Karpas-422 (cell line): ENCODE results near the gene MTLN. TPM values are rescaled to one million over a fixed set of nuclear protein-coding genes. Genes with fewer than 3 reads are reported as not detected.
"Not testable (repeated sequence)": the region's sequence is repeated elsewhere in the genome, so short reads cannot be mapped to it uniquely, and the experiment has no call there.

ENCODE experiments used
- DNase-seq: peaks from one replicate; pipeline ENCODE4 v3.0.0-alpha.2; 2015
- H2AFZ ChIP-seq: fragments of 200-600 bp; sonication (generic); 2 replicates; pipeline ENCODE4 v1.6.1; 2014; ENCODE audit warnings: antibody characterized with exemption, low read length, mixed read lengths
- H3K27ac ChIP-seq: fragments of 200-600 bp; sonication (generic); 2 replicates; pipeline ENCODE4 v1.5.1; 2014; ENCODE audit warnings: mild to moderate bottlenecking, low read length, moderate library complexity
- H3K27me3 ChIP-seq: fragments of 200-600 bp; sonication (generic); 2 replicates; pipeline ENCODE4 v1.6.1; 2014; ENCODE audit warnings: low read length, mixed read lengths
- H3K36me3 ChIP-seq: fragments of 200-600 bp; sonication (generic); 2 replicates; pipeline ENCODE4 v1.6.1; 2014; ENCODE audit warnings: low read length, mixed read lengths; ENCODE audit not compliant: insufficient read depth
- H3K4me1 ChIP-seq: fragments of 200-600 bp; sonication (generic); 2 replicates; pipeline ENCODE4 v1.6.1; 2014; ENCODE audit warnings: mild to moderate bottlenecking, low read length, mixed read lengths
- H3K4me2 ChIP-seq: fragments of 200-600 bp; sonication (generic); 2 replicates; pipeline ENCODE4 v1.6.1; 2014; ENCODE audit warnings: low read length, low read depth, mild to moderate bottlenecking; ENCODE audit not compliant: poor library complexity, severe bottlenecking
- H3K4me3 ChIP-seq: fragments of 200-600 bp; sonication (generic); 2 replicates; pipeline ENCODE4 v1.5.1; 2014; ENCODE audit warnings: mild to moderate bottlenecking, antibody characterized with exemption, low read length, mixed read lengths
- H3K79me2 ChIP-seq: fragments of 200-600 bp; sonication (generic); 2 replicates; pipeline ENCODE4 v1.6.1; 2014; ENCODE audit warnings: mild to moderate bottlenecking, low read length, mixed read lengths
- H3K9ac ChIP-seq: fragments of 200-600 bp; sonication (generic); 2 replicates; pipeline ENCODE4 v1.6.0; 2014; ENCODE audit warnings: low read length
- H3K9me2 ChIP-seq: fragments of 200-600 bp; sonication (generic), shearing (Covaris generic); replicated peaks from 2 replicates; pipeline ENCODE4 v1.6.0; 2014; ENCODE audit warnings: mild to moderate bottlenecking, low read length, moderate library complexity; ENCODE audit not compliant: insufficient read depth
- H3K9me3 ChIP-seq: fragments of 300-700, 200-600 bp; sonication (generic); 2 replicates; pipeline ENCODE4 v1.6.1; 2014; ENCODE audit warnings: low read length, mixed read lengths
- H4K20me1 ChIP-seq: fragments of 200-600 bp; sonication (generic); 2 replicates; pipeline ENCODE4 v1.6.1; 2014; ENCODE audit warnings: mild to moderate bottlenecking, antibody characterized with exemption, low read length, low read depth; ENCODE audit not compliant: insufficient read depth
- total RNA-seq: library from RNA; depleted of rRNA; stranded (reverse); fragments of >200 nt; shearing (Covaris generic); gene quantifications from 2 replicates; pipeline ENCODE4 v1.2.3, GENCODE V29; 2014; ENCODE audit warnings: low replicate concordance

Gene MTLN
- total RNA-seq, 1 experiment from 2014 or later, result 89.2 TPM

DNA sequence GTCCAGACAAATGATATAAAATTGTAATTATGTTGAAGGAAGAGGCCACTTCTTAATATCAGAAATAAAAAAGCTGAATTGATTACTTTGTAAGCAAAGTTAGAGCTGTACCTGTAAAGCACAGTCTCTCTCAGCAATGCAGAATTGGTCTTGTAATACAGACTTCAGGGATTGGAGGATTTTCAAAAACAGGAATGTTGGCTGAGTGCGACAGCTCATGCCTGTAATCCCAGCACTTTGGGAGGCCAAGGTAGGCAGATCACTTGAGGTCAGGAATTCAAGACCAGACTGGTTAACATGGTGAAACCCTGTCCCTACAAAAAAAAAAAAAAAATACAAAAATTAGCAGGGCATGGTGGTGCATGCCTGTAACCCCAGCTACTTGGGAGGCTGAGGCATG is 10.3 kb upstream of the MTLN start:
- not testable (repeated sequence) for H3K9me2 ChIP-seq, H3K4me3 ChIP-seq, H3K4me1 ChIP-seq, H3K27me3 ChIP-seq, H3K4me2 ChIP-seq, H3K79me2 ChIP-seq, H3K36me3 ChIP-seq, DNase-seq, H3K9ac ChIP-seq, H3K27ac ChIP-seq, H3K9me3 ChIP-seq, H2AFZ ChIP-seq, H4K20me1 ChIP-seq

DNA sequence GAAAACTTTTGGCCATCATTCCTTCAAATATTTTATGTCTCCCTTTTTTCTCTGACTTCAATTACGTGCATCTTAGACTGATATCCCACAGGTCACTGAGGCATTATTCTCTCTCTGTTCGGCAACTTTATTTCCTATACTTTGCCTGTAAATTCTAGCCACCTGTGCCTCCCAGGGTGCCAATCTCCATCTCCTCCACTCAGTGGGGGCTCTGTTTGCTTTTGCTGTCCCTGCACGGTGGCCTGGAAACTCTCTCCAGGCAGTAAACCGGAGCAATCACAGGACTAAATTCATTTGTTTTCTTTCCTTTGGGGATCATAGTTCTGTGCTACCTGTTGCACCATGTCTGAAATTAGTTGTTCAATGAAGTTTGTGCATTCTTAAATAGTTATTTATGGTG is 9.6 kb upstream of the MTLN start:
- Histone ChIP-seq H3K27me3 (no peaks in the 10 kb centered on the region), H3K4me2 (no peak overlapping the region), H3K4me1 (no peaks in the 10 kb centered on the region), H4K20me1 (no peaks in the 10 kb centered on the region), H3K36me3 (no peaks in the 10 kb centered on the region), H3K27ac (no peak overlapping the region), H3K9me3 (no peaks in the 10 kb centered on the region), H3K4me3 (no peak overlapping the region), H3K9me2 (no peaks in the 10 kb centered on the region), H2AFZ (no peak overlapping the region), H3K79me2 (no peaks in the 10 kb centered on the region), H3K9ac (no peak overlapping the region)
- DNase-seq, result no peak

DNA sequence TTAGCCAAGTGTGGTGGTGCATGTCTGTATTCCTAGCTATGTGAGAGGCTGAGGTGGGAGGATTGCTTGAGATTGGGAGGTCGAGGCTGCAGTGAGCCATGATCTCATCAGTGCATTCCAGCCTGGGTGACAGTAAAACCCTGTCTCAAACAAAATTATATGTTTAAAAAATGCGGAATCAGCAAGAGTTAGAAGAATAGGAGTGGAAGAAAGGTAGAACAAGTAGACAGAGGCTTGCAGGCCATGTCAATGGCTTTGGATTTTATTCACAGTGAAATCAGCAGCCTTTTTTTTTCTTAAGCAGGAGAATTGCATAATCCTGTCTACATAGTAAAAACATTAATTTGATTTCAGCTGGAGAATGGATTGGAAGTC is 7.8 kb upstream of the MTLN start:
- no peaks in the 10 kb centered on the region for H3K9me3 ChIP-seq
- no peaks in the 10 kb centered on the region for H3K27me3 ChIP-seq
- H3K27ac ChIP-seq, result no peak overlapping the region
- no peaks in the 10 kb centered on the region for H3K9me2 ChIP-seq
- H4K20me1 ChIP-seq, result no peaks in the 10 kb centered on the region
- no peak overlapping the region for H3K9ac ChIP-seq
- H3K79me2 ChIP-seq, result no peaks in the 10 kb centered on the region
- no peak overlapping the region for H3K4me3 ChIP-seq
- H2AFZ ChIP-seq, result no peak overlapping the region
- H3K4me1 ChIP-seq, result no peaks in the 10 kb centered on the region
- DNase-seq, result no peak
- no peak overlapping the region for H3K4me2 ChIP-seq
- no peaks in the 10 kb centered on the region for H3K36me3 ChIP-seq

DNA sequence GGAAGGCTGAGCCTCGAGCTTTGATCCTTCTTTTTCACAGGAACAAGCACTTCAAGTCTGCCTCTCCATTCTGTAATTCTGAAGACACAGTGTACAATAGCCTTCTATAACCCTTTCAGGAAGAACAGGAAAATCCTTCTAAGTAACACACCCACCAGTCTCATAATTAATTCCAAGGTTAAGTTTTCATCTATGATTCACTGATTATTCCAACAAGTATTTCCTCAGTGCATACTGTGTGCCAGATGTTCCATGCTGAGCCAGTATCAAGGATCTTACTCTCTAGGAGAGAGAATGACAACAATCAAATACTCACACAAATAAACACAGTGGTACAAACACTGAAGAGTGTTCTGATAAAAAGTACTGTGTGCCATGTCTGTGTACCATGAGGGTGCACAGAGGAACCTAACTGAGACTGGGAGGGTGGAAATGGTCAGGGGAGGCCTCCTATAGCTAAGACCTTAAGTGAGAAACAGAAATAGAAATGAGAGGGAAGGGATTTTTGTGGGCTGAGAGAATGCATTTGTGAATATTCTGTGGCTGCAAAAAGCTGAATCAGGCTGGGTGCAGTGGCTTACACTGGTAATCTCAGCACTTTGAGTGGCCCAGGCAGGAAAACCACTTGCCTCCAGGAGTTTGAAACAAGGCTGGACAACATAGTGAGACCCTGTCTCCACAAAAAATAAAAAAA is 7.3 kb upstream of the MTLN start:
- no peak overlapping the region for H3K4me3 ChIP-seq
- H3K9me3 ChIP-seq, result no peaks in the 10 kb centered on the region
- no peaks in the 10 kb centered on the region for H3K27me3 ChIP-seq
- H3K36me3 ChIP-seq, result no peaks in the 10 kb centered on the region
- H3K4me2 ChIP-seq, result no peak overlapping the region
- H3K4me1 ChIP-seq, result no peaks in the 10 kb centered on the region
- no peaks in the 10 kb centered on the region for H3K9me2 ChIP-seq
- DNase-seq, result no peak
- no peaks in the 10 kb centered on the region for H3K79me2 ChIP-seq
- H4K20me1 ChIP-seq, result no peaks in the 10 kb centered on the region
- H3K27ac ChIP-seq, result no peak overlapping the region
- H2AFZ ChIP-seq, result no peak overlapping the region
- no peak overlapping the region for H3K9ac ChIP-seq

DNA sequence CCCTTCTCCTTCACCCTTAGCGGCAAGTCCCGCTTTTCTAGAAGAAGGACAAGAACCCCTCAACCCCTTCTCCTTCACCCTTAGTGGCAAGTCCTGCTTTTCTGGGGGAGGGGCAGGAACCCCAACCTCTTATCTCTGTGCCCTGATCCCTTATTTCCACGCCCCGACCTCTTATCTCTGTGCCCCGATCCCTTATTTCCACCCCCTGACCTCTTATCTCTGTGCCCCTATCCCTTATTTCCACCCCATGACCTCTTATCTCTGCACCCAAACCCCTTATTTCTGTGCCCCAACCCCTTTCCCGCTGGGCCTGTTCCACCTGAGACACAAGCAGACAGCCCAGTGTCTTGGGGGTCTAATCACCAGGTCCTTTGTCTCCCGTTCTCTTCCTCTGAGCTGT is 6.5 kb upstream of the MTLN start:
- DNase-seq, H3K27me3 ChIP-seq, H3K9me3 ChIP-seq, H3K36me3 ChIP-seq, H3K9me2 ChIP-seq, H3K9ac ChIP-seq, H3K4me3 ChIP-seq, H3K4me1 ChIP-seq, H3K27ac ChIP-seq, H4K20me1 ChIP-seq, H3K79me2 ChIP-seq, H2AFZ ChIP-seq, H3K4me2 ChIP-seq: not testable (repeated sequence)

DNA sequence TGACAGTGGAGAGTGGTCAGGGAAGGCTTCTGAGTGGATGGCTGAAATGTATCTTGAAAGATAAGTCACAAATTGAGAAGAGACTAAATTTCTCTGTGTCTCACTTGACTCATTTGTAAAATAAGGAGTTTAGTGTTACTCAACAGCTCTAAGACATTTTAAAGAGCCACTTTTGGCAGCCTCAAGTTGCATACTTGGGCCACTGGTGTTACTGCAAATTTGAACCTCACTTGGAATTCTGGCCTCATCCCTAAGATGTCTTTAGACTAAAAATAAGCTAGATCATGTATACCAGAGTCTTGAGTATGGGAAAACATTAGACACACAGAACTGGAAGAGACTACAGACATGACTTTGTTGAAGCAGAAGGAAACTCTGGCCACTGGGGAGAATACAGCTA is 4.5 kb upstream of the MTLN start:
- peak; percentile 17 for DNase-seq
- H3K9ac ChIP-seq, result no peak overlapping the region
- peaks cover 3% of the 10 kb centered on the region; the same call in 1 of the 2 replicates for H3K27me3 ChIP-seq
- H3K79me2 ChIP-seq, result peaks cover 5% of the 10 kb centered on the region
- no peaks in the 10 kb centered on the region for H3K36me3 ChIP-seq
- no peak overlapping the region for H3K4me2 ChIP-seq
- H3K4me1 ChIP-seq, result peaks cover 6% of the 10 kb centered on the region
- H4K20me1 ChIP-seq, result no peaks in the 10 kb centered on the region
- no peak overlapping the region for H3K4me3 ChIP-seq
- H3K9me3 ChIP-seq, result peaks cover 4% of the 10 kb centered on the region; the same call in 1 of the 2 replicates
- H2AFZ ChIP-seq, result no peak overlapping the region
- no peak overlapping the region for H3K27ac ChIP-seq
- H3K9me2 ChIP-seq, result no peaks in the 10 kb centered on the region

DNA sequence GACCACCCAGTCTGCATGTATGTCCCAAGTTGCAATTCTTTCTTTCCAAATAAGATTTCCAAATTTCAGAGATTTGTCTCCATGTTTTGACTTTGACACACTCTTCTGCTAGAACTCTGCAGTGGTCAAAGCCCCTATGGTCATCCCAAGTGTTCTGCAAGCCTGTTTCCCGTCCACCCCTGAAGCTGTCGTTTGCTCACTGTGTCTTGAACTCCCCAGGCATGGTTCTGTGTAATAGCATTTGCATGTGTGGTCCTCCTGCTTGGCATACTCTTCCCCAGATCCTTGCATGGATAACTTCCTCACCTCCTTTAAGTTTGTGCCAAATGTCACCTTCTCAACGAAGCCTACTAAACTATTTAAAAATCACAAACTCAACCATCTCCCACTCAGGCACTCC is 3.9 kb upstream of the MTLN start:
- Histone ChIP-seq H3K4me3 (no peak overlapping the region), H3K9ac (no peak overlapping the region), H3K79me2 (peaks cover 11% of the 10 kb centered on the region), H3K4me2 (no peak overlapping the region), H3K27me3 (peaks cover 3% of the 10 kb centered on the region; the same call in 1 of the 2 replicates), H3K9me2 (no peaks in the 10 kb centered on the region), H3K27ac (no peak overlapping the region), H3K9me3 (peaks cover 4% of the 10 kb centered on the region; the same call in 1 of the 2 replicates), H3K36me3 (no peaks in the 10 kb centered on the region), H3K4me1 (peaks cover 7% of the 10 kb centered on the region), H2AFZ (no peak overlapping the region), H4K20me1 (no peaks in the 10 kb centered on the region)
- DNase-seq, result peak; percentile 11

DNA sequence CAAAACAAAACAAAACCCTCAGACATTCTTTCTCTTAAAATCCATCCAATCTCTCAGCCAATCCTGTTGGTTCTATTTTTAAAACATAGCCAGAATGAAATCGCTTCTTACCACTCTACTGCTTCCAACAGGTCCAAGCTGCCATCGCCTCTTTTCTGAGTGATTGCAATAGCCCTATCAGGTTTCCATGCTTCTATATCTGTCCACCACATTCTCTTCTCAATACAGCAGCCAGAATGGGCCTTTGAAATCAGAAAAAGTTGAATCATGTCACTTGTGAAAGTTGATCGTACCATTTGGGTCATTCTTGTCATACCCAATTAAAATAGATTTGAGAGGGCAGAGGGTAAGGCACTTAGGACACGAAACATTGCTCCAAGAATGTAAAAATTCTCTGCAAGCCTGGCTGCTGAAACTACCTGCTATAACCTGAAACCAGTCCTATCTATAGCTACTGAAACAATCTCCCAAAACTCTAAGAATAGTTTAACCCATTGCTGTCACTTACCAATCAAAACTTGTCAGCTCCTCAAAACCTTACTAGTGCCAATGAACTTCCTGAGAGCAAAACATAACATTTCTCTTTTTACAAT is 3.3 kb upstream of the MTLN start:
- DNase-seq, result peak; percentile 5
- Histone ChIP-seq H3K4me1 (peaks cover 12% of the 10 kb centered on the region), H3K4me3 (no peak overlapping the region), H3K9me2 (no peaks in the 10 kb centered on the region), H3K9me3 (peaks cover 4% of the 10 kb centered on the region; the same call in 1 of the 2 replicates), H2AFZ (no peak overlapping the region), H3K27me3 (peaks cover 3% of the 10 kb centered on the region; the same call in 1 of the 2 replicates), H3K27ac (no peak overlapping the region), H3K36me3 (no peaks in the 10 kb centered on the region), H3K79me2 (peaks cover 16% of the 10 kb centered on the region), H4K20me1 (no peaks in the 10 kb centered on the region), H3K4me2 (no peak overlapping the region), H3K9ac (no peak overlapping the region)
